DND-41 (cell line): ENCODE results near the gene WAC.

Experiments
- CTCF ChIP-seq: IDR thresholded peaks from 2 replicates; pipeline ENCODE4 v1.5.1; 2012; ENCODE audit warnings: borderline replicate concordance, low read length, moderate library complexity, mild to moderate bottlenecking; ENCODE audit not compliant: poor library complexity, severe bottlenecking; ENCODE audit errors: extremely low read depth
- EZH2 ChIP-seq: IDR thresholded peaks from 3 replicates; pipeline ENCODE4 v1.6.1; 2012; ENCODE audit warnings: borderline replicate concordance, low read depth, mild to moderate bottlenecking, moderate library complexity, low read length, inconsistent platforms; ENCODE audit not compliant: severe bottlenecking

GRCh38 chr10:28554009-28554408 lies 21.1 kb downstream of the WAC start:
- no peak for TF ChIP-seq CTCF
- no peak for TF ChIP-seq EZH2
